ENCODE results near the gene ARIH2. TPM values are rescaled to one million over a fixed set of nuclear protein-coding genes. Genes with fewer than 3 reads are reported as not detected.

Gene ARIH2
- polyA plus RNA-seq, 1 donor from 2014 or later = 153 TPM

DNA sequence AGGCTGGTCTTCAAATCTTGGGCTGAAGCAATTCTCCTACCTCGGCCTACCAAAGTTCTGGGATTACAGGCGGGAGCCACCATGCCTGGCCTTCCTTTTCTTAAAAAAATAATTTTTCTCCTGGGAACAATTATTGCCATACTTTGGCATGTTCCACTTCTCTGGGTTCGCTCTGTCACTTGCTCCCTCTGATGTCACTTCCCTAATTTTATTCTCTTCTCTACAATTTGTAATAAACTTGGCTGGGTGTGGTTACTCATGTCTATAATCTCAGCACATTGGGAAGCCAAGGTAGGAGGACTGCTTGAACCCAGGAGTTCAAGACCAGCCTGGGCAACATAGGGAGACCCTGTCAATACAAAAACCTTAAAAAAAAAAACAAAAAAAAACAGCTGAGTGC is 116.6 kb downstream of the ARIH2 start:
- H3K79me2 ChIP-seq (replicated peaks; ENCODE audit: insufficient read depth, low read length) = no peaks in the 10 kb centered on the region
- no peak overlapping the region for H3K9ac ChIP-seq (ENCODE audit: low read length)
- no peaks in the 10 kb centered on the region for H4K20me1 ChIP-seq (ENCODE audit: insufficient read depth)
- no peaks in the 10 kb centered on the region for H3K27me3 ChIP-seq (ENCODE audit: insufficient read depth, low read depth, low read length)
- no peaks in the 10 kb centered on the region for H3F3A ChIP-seq (ENCODE audit: insufficient read depth, low read length, poor library complexity, severe bottlenecking)
- no peak overlapping the region for H2AFZ ChIP-seq (ENCODE audit: low read depth, low read length)
- TF ChIP-seq RAD21 (conservative IDR thresholded peaks at IDR 0.05) (no peak), TAF1 (IDR thresholded peaks at IDR 0.05; ENCODE audit: low read depth) (no peak), REST (IDR thresholded peaks at IDR 0.05; ENCODE audit: borderline replicate concordance) (no peak), SMC3 (conservative IDR thresholded peaks at IDR 0.05; ENCODE audit: poor library complexity) (no peak), MXI1 (conservative IDR thresholded peaks at IDR 0.05; ENCODE audit: poor library complexity, severe bottlenecking) (no peak), EP300 (conservative IDR thresholded peaks at IDR 0.05; ENCODE audit: poor library complexity, severe bottlenecking) (no peak), EZH2 (IDR thresholded peaks at IDR 0.05; ENCODE audit: borderline replicate concordance, insufficient read depth, low read length, poor library complexity, severe bottlenecking) (no peak), CTCF (IDR thresholded peaks at IDR 0.05; ENCODE audit: poor library complexity, severe bottlenecking) (no peak), POLR2AphosphoS5 (IDR thresholded peaks at IDR 0.05) (no peak)
- no peak overlapping the region for H3K4me3 ChIP-seq (ENCODE audit: low read length)
- H3K9me2 ChIP-seq (ENCODE audit: insufficient read depth, low read length) = no peaks in the 10 kb centered on the region
- no peak overlapping the region for H3K4me2 ChIP-seq (ENCODE audit: low read length)
- peaks cover 4% of the 10 kb centered on the region for H3K36me3 ChIP-seq (ENCODE audit: insufficient read depth, low read length)
- H3K27ac ChIP-seq (ENCODE audit: low read length) = no peak overlapping the region
- no peaks in the 10 kb centered on the region for H3K9me3 ChIP-seq (ENCODE audit: low read length)

Small RNAs within 50 kb of the gene (small RNA-seq; reads per million reads assigned to genes)
- gene MIR191 (47,240 to 56,256 (median 54,573) reads per million in 3 experiments), gene MIR425 (1,365 to 2,958 (median 2,632) reads per million in 3 experiments)

Other genes with a start within 250 kb of the ARIH2 start
- 19.0 and 29.3 TPM in 2 replicates for gene NCKIPSD, start 232.9 kb upstream of the ARIH2 start, polyA plus RNA-seq
- 451 and 480 TPM in 2 replicates for gene IP6K2, start 201.6 kb upstream of the ARIH2 start, polyA plus RNA-seq
- 23.8 and 26.1 TPM in 2 replicates for gene PRKAR2A, start 71.0 kb upstream of the ARIH2 start, polyA plus RNA-seq
- 1.5 and 7.1 TPM in 2 replicates for gene SLC25A20, start 20.0 kb upstream of the ARIH2 start, polyA plus RNA-seq
- 97.3 and 111 TPM in 2 replicates for gene P4HTM, start 71.4 kb downstream of the ARIH2 start, polyA plus RNA-seq
- 315 and 326 TPM in 2 replicates for gene WDR6, start 88.5 kb downstream of the ARIH2 start, polyA plus RNA-seq
- gene DALRD3, start 99.7 kb downstream of the ARIH2 start, polyA plus RNA-seq = 121 and 145 TPM in 2 replicates
- 36.2 and 49.0 TPM in 2 replicates for gene NDUFAF3, start 103.3 kb downstream of the ARIH2 start, polyA plus RNA-seq
- 137 and 148 TPM in 2 replicates for gene IMPDH2, start 110.6 kb downstream of the ARIH2 start, polyA plus RNA-seq
- gene QRICH1, start 175.2 kb downstream of the ARIH2 start, polyA plus RNA-seq = 87.5 and 122 TPM in 2 replicates
- 174 and 212 TPM in 2 replicates for gene QARS1, start 185.9 kb downstream of the ARIH2 start, polyA plus RNA-seq
- gene USP19, start 202.0 kb downstream of the ARIH2 start, polyA plus RNA-seq = 58.5 and 62.0 TPM in 2 replicates
- 2.0 and 15.9 TPM in 2 replicates for gene LAMB2, start 214.2 kb downstream of the ARIH2 start, polyA plus RNA-seq
- 14.8 and 25.7 TPM in 2 replicates for gene CCDC71, start 247.5 kb downstream of the ARIH2 start, polyA plus RNA-seq